ENCODE measurements around the gene GAMT.

The GAMT gene

GRCh38 chr19:1399079-1399478, 2.3 kb downstream of the GAMT start:
- DNase-seq: no peak

GRCh38 chr19:1397838-1398237, 3.5 kb downstream of the GAMT start:
- no peak for DNase-seq

- DNase-seq: no peak
These were observed 4.3 kb downstream of the GAMT start for GRCh38 chr19:1396768-1397679.

GRCh38 chr19:1396019-1396767, 5.1 kb downstream of the GAMT start:
- DNase-seq: no peak

GRCh38 chr19:1395194-1396018, 5.9 kb downstream of the GAMT start:
- no peak for DNase-seq

GRCh38 chr19:1394252-1395193, 6.8 kb downstream of the GAMT start:
- DNase-seq: no peak

GRCh38 chr19:1393841-1394240, 7.5 kb downstream of the GAMT start:
- no peak for DNase-seq

GRCh38 chr19:1392939-1393530, 8.3 kb downstream of the GAMT start:
- no peak for DNase-seq

- no peak for DNase-seq
These were observed 8.9 kb downstream of the GAMT start for GRCh38 chr19:1392407-1392806.

GRCh38 chr19:1390890-1391423, 10.4 kb downstream of the GAMT start:
- no peak for DNase-seq

GRCh38 chr19:1389033-1389940, 12.1 kb downstream of the GAMT start:
- DNase-seq: no peak

- no peak for DNase-seq
These were observed 12.7 kb downstream of the GAMT start for GRCh38 chr19:1388637-1389026.

- no peak for DNase-seq
These were observed 13.4 kb downstream of the GAMT start for GRCh38 chr19:1387684-1388636.

- no peak for DNase-seq
These were observed 14.2 kb downstream of the GAMT start for GRCh38 chr19:1386945-1387683.

- no peak for DNase-seq
These were observed 15.5 kb downstream of the GAMT start for GRCh38 chr19:1385816-1386215.

GRCh38 chr19:1384478-1385110, 16.7 kb downstream of the GAMT start:
- no peak for DNase-seq

- no peak for DNase-seq
These were observed 17.3 kb downstream of the GAMT start for GRCh38 chr19:1384085-1384462.

Measured in fibroblast of skin of right biceps (primary cell).